GM21723 (cell line): ENCODE data around the gene SORBS1.

Experiments used
- ATAC-seq: cut with Tn5 transposase; IDR thresholded peaks from one replicate; pipeline ENCODE4 v1.9.1; 2021; ENCODE audit warnings: mild to moderate bottlenecking, moderate library complexity; ENCODE audit not compliant: unreplicated experiment

SORBS1 gene

DNA sequence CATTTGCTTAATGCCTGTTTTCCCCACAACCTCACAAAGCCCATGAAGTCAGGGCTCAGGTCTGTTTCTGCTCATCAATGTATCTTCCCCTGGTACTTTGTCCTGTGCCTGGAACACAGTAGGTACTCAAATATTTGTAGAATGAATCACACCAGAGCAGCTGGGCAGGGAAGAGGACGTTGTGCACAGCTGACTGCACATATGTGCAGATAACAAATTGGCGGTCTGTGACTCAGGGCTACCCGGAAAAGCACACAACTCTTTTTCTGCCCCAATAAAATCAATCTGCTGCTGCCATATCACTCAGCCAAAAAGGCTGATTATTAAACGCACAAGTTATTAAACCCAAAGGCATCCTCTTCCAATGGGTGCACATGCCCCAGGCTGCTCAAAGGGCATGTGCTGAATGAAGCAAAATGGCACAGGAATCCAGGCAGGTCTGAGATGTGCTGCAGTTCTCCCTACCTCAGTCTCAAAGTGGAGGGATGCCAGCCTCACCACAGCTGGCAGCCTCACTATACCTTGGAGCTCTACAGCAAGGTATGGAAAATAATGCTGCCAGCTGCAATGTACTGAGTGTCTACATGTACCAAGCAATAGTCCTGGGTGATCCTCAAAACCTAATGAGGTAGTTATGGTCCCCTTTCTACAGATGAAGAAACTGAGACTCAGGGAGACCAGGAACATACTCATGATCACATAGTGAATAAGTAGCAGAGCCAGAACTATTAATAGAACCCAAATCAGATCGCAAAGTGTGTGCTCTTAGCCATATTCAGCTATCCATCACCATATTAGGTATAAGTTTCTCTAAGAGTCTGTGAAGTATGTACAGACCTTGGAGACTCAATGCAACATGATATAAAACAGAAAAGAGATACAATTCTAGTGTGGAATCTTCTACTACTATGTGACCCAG is 43.4 kb downstream of the SORBS1 start:
- no peak for ATAC-seq

DNA sequence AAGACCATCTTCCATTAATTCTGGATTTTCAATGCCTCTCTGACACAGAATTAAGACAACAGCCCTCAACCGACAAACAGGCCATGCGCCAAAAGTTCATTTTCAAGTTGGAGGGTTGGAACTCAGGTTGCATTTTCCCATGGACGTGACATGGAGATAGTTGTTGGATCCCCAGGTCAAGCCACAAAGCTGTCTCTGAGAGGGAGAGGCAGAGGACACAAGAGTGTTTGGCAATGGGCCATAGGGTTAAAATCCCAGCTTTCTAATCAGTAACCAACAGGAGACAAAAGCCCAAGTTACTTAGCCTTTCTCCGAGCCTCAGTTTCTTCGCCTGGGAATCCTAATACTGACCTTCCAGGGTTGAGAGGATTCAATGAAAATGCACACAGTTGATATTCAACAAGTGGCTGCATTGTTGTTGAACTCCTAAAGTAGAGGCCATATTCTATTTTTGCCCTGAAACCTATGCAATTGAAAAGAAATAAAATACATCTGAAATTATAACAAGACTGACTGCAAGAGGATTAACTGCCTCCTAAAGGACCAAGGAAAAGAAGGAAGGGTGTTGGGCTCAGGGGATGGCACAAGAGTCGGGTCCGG is 44.3 kb downstream of the SORBS1 start:
- ATAC-seq = no peak

DNA sequence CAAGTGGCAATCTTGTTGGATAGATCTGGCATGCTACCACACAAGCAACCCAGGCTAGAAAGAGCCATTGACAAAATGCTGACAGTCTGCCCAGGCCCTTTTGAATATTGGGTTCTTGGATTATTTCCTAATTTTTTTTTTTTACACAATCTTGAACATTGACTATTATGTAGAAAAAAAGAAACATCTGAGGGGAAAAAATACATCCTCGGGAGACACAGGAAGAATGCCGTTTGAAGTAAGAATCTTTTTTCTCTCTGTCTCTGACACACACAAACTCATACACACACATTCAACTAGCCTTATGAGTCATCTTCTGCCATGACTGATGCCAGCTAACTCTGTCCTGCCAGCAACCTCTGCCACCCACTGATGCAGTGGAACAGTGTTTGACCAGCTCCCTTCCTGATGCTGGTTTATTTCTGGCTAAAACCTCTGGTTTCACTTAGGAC is 47.2 kb downstream of the SORBS1 start:
- no peak for ATAC-seq

DNA sequence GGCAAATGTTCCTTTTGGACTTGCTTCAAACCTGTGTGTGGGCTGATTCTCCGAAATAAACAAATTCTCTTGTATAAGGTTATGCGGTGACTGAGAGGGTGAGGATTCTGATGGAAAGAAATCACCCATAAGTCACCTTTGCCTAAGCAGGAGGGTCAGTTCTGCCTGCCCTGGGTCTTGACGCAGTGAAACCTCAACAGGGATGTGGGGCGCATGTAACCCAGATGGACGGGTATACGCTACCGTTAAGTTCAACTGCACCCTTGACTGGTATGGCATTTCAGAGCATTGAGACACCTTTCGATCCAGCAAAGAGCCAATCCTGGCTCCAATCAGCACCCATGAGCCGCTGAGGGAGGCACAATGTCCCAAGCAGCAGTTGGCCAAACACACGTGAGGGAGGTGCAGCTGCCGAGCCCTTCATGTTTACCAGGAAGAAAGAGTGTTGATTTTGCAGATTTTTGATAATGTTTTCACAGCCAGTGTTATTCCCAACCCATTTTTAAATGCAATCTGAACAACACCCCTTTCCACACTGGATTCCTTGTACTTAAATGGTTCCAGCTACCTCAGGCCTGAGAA is 48.1 kb downstream of the SORBS1 start:
- no peak for ATAC-seq

DNA sequence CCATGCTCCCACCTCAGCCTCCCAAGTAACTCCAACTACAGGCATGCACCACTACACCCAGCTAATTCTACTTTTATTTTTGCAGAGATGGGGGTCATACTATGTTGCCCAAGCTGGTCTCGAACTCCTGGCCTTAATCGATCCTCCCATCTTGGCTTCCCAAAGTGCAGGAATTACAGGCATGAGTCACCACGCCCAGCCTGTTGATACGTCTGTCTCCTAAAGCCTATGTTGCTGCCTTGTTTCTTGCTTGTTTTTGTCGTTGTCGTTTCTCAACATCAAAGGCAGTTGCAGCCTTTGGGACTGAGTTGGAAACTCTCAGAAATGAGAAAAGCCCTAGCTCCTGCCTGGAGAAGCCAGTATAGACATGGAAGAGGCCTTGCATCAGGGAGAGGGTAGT is 49.9 kb downstream of the SORBS1 start:
- no peak for ATAC-seq

DNA sequence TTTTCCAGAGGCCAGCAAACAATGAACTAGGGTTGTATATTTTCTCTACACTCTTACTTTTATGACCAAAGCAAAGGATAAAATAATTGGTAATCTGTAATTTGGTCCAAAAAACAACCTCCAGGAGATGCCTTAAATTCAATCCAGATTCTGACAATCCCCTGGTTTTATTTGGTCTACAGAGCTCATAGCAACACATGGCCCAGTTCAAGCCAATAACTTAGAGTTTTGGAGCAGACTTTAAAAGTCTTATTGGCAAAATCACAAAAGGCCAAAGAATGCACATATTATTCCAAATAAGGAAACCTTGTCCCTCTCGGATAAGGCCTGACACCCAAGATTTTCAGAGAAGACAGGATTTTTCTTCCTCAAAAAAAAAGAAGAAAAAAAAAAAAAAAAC is 51.9 kb downstream of the SORBS1 start:
- no peak for ATAC-seq

DNA sequence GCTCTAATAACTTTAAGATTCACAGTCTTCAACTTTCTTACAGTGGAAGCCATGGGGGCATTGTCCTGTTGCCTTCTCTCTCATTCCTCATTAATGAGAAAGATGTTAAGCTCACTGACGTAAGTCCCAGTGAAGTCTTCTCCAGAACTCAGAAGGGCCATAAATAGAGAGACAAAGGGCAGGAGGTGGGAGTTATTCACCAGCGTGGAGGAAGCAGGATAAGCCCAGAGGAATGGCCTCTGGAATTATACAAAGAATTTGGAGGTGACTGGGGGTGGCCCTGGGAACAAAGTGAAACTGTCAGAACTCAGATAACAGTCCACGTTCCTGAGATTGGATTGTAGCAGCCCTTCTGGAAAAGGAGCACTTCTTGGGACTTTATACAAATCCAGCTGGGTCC is 52.4 kb downstream of the SORBS1 start:
- ATAC-seq = no peak

DNA sequence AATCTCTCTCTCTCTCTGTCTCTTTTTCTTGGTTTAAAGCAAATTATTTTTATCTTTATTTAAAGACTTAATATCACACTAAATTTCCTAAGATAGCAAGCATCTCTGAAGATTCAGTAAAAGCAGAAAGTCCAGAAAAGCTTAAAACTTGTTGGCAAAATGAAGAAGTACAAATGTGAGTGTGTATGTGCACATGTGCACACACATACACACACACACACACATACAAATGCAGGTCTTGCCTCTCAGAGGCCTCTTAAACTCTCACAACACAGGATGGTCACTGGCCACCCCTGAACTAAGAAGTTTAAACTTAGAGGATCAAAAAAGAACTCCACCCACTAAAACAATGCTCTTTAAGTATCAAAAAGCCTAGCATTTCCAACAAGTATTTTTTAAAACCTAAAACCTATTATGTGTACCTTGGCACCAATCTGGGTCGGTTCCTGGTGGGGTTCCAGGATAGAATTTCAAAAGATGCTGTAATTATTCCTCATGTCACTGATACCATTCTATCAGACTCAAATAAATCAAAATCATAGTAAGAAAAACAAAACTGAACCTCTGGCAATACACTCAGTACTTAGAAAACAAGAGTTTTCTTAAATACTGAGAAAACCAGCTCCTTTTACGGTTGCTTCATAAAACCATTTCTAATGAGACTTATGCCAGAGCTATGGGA is 55.0 kb downstream of the SORBS1 start:
- ATAC-seq = no peak

DNA sequence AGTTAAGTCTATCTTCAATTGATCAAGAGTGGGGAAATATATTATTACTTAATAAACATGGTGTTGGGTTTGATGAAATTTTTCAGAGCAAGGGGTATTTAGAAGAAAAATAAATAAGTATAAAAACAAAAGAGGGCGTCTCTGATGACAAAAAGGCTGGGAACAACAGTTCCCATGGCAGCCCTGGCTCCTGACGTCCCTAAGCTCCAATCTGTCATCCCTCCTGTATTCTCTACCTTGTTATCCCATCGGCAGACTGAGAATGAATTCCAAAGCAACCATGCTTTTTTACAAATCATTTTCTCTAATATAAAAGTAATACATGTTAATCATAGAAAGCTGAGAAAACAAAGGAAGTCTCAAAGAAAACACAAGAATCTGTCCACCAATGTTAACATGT is 55.5 kb downstream of the SORBS1 start:
- ATAC-seq = no peak

DNA sequence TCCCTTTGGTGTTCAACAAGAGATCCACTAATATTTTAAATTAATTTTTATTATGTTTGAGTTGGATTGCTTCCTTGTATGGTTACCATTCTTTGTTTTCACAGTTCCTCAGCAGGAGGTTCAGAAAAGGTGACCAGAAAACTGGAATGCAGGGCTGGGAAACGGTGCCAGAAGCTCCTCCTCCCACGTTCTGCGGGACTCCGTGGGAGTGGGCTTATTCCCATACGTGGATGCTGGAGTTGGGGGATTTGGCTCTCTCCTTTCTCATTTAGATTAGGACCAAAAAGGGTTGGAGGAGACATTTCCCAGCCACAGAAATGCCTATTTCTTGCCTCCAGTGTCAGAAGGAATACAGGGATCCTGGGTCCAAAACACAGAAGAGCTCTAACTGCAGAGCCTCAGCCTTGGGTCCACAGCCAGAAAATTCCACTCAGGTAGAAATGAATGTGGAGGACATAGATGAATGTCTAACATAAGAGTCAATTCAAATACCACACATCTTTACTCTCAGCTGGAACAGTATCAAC is 56.0 kb downstream of the SORBS1 start:
- no peak for ATAC-seq

DNA sequence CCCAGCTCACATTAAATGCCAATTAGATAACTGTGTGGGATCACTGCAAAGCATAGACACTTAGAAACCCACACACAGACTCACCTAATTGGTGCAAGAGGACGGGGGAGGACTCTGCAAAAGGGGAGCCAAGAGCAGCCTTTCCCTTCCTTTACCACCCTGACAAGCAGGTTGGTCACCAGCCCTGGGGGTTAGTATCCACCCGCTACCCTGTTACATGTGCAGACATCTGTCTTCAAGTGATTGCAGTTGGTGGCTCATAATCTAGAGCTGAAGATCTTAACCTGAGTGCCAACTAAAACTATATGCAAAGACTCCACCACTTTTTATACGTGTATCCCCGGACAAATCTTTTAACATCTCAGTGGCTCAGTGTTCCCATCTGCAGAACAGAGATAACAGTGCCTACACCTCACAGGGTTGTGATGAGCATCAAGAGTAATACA is 56.9 kb downstream of the SORBS1 start:
- ATAC-seq = no peak

DNA sequence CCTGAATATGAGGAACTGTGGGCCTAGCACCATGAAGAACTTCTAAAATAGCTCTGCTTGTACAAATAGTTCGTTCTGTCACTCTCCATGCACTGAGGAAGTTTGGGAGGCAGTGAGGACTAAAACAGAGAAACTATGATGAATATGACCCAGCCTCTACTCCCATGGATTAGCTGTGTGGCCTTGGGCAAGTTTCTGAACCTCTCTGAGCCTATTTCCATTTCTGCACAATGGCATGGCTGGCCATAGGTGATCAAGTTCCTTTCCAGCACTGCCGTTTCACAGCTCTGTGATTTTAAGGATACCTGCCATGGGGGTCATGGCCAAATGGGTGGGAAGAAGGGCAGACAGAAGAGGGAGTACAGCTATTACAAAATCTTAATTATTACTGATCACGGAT is 57.6 kb downstream of the SORBS1 start:
- no peak for ATAC-seq

DNA sequence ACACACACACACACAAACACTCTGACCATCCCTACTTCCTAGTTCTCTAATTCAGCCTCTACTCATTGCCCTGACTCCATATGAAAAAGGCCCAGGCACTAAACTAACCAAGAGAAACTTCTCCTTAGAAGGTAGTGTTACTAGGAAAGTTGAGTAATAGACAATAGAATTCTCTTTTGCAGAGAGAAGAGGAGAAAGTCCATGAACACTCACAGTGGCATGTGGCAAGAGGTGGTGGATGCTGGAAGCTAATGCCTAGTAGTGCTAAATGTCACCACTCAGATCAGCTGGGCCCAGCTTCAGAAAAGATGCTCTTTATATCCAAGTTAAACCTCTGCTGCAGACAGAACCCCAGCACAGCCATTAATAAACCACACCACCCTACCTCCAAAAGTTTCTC is 58.2 kb downstream of the SORBS1 start:
- ATAC-seq = no peak

DNA sequence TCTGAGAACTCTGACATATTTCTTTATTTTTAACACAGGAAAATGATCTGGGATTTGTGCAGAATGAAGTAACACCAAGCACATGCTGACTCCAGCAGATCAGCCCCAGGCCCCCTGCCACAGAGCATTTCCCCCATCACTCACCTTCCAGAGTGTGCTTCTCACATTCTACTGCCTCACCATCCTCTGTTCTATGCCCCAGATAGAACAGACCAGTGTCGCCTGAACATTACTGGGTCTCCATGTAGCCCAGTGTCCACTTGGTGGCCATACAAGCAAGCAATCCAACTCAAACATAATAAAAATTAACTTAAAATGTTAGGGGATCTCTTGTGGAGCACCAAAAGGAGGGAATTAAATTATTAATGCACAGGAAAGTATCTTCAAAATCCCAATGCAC is 58.8 kb downstream of the SORBS1 start:
- ATAC-seq = no peak

DNA sequence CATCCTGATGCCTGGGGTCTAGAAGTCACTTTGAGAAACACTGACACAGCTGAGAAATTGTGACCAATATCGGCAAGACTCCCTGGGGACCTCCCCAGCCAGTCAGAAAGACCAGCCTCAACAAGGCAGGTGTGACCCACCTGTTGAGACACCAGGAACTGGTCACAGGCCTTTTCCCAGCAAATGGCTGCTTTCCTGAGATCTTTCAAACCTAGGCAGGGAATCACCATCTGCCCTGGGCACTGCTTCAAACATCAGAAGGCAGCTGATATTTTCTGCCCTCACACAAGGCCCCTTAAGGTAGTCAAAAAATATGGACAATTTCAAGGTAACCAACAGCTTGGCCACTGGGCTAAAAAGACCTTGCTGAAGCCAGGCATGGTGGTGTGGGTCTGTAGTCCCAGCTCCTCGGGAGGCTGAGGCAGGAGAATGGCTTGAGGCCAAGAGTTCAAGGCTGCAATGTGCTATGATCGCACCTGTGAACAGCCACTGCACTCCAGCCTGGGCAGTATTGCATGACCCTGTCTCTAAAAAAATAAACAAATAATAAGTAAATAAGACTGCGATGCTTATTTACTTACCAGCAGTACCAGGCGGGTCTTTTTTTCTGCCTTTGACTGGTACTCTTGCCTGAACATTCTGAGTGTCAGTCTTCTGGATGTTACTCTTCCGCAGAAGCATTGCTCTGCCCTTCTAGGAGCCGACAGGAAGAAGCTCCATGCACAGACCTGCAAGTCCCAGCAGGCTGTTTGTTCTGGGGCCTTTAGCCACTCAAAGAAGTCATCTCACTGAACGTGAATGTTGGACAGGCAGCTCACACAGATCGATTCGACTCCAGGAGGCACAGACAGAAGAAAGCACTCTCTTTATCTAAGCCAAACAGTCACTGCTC is 59.7 kb downstream of the SORBS1 start:
- ATAC-seq = no peak

DNA sequence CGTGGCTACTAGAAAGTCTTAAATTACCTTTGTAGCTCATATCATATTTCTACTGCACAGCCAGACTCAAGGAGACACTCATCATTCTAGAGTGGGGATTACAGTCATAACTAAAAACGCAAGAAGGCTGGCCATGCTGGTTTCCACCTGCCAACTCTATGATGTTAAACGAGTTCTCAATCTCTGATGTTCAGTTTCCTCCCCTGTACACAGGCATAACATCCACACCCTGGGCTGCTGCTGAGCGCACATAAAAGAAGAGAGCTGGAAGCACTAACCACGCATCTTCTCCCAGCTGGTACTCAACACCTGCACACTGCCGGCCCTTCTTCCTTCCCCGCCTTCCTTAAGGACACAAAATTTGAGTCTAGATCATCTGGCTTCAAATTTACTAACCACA is 60.5 kb downstream of the SORBS1 start:
- ATAC-seq = no peak

DNA sequence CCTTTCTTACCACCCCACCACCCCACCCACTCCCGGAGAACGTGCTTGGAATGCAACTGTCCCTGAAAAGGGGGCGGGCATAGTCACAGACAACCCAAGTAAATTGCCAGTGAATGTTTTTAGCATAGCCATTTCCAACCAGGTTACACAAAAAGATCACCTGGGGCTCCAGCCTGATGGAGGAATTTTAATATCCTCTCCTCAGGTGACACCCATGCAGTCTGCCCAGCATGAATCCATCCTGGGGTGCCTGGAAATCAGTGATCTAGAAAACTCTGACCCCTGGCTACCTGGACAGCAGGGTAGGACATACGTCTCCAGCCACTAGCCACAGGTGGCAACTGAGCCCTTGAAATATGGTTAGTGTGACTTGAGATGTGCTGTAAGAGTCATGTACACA is 61.1 kb downstream of the SORBS1 start:
- ATAC-seq = no peak

DNA sequence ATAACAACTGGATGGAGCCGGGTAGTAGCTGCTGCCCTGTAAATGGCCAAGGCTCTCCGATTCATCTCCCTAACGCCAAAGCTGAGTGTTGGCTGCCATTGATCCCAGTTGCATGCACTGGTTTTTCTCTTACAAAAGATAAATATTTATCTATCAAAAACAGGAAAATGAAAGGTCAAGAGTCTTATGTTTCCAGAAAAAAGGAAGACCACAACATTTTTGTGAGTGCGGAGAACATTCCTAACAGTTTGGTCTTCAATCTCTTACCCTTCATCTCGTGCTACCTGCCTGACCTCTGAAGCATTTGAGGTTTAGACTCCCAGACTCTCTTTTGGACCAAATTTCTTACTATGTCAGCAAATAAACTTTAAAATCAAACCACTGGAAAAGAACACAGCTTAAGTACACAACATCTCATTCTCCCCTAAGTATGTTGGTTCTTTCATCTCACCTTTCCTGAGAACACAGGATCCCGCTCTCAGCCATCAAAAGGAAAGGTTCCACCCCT is 61.6 kb downstream of the SORBS1 start:
- no peak for ATAC-seq

DNA sequence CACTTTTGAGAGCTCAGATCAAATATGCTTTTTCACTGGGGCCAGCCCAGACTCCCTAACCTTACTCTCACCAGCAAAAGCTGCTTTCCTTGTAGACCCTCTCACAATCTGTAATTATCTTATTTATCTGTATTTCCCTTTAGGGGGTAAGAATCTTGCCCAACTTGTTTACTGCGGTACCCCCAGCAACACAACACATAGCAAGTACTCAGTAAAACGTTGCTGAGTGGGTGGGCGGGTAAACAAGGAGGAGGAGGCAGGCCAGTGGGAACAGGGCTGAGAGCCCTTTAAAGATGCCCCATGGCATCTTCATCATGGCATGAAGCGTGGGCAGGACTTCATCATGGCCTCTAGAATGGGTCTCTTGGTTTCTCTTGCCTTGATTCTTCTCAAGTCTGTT is 64.2 kb downstream of the SORBS1 start:
- no peak for ATAC-seq
